Measurements from ENCODE around the gene SFMBT1.

The SFMBT1 gene

GRCh38 chr3:52962160-52962559 lies 83.7 kb downstream of the SFMBT1 start:
- DNase-seq (ENCODE audit: low spot score): no peak
- no peak for TF ChIP-seq CTCF (IDR thresholded peaks at IDR 0.05; ENCODE audit: extremely low read depth, missing control alignments)

- no peak for TF ChIP-seq CTCF (IDR thresholded peaks at IDR 0.05; ENCODE audit: extremely low read depth, missing control alignments)
- DNase-seq (ENCODE audit: low spot score): no peak
Measured at GRCh38 chr3:52959773-52960172, 86.1 kb downstream of the SFMBT1 start.

GRCh38 chr3:52939600-52939999 lies 106.3 kb downstream of the SFMBT1 start:
- no peak for TF ChIP-seq CTCF (IDR thresholded peaks at IDR 0.05; ENCODE audit: extremely low read depth, missing control alignments)
- no peak for DNase-seq (ENCODE audit: low spot score)

GRCh38 chr3:52934630-52935530 lies 111.0 kb downstream of the SFMBT1 start:
- TF ChIP-seq CTCF (IDR thresholded peaks at IDR 0.05; ENCODE audit: extremely low read depth, missing control alignments): peak; percentile 80
- DNase-seq (ENCODE audit: low spot score): peak; percentile 67

GRCh38 chr3:52931889-52932288 lies 114.0 kb downstream of the SFMBT1 start:
- TF ChIP-seq CTCF (IDR thresholded peaks at IDR 0.05; ENCODE audit: extremely low read depth, missing control alignments): no peak
- no peak for DNase-seq (ENCODE audit: low spot score)

GRCh38 chr3:52931328-52931727 lies 114.5 kb downstream of the SFMBT1 start:
- no peak for DNase-seq (ENCODE audit: low spot score)
- no peak for TF ChIP-seq CTCF (IDR thresholded peaks at IDR 0.05; ENCODE audit: extremely low read depth, missing control alignments)

GRCh38 chr3:52930748-52931147 lies 115.1 kb downstream of the SFMBT1 start:
- DNase-seq (ENCODE audit: low spot score): peak; percentile 17
- TF ChIP-seq CTCF (IDR thresholded peaks at IDR 0.05; ENCODE audit: extremely low read depth, missing control alignments): no peak
